Mucosa of gallbladder (tissue), 1 donor: Measurements from ENCODE around the gene UBE2G2. TPM values are rescaled to one million over a fixed set of nuclear protein-coding genes. Genes with fewer than 3 reads are reported as not detected.
A peak's percentile ranks its signal among the peaks of the same experiment; 100 is the strongest.

ENCODE experiments used
- DNase-seq: peaks from one replicate; pipeline ENCODE4 v3.0.0-alpha.2; 2020; ENCODE audit warnings: low spot score
- total RNA-seq: library from RNA; stranded (reverse); gene quantifications from one replicate; pipeline ENCODE4 v1.2.1, GENCODE V29; 2021
- donor health status: DM: no; HTN: no; CAD: no.

UBE2G2 gene
- 74.4 TPM for total RNA-seq

DNA sequence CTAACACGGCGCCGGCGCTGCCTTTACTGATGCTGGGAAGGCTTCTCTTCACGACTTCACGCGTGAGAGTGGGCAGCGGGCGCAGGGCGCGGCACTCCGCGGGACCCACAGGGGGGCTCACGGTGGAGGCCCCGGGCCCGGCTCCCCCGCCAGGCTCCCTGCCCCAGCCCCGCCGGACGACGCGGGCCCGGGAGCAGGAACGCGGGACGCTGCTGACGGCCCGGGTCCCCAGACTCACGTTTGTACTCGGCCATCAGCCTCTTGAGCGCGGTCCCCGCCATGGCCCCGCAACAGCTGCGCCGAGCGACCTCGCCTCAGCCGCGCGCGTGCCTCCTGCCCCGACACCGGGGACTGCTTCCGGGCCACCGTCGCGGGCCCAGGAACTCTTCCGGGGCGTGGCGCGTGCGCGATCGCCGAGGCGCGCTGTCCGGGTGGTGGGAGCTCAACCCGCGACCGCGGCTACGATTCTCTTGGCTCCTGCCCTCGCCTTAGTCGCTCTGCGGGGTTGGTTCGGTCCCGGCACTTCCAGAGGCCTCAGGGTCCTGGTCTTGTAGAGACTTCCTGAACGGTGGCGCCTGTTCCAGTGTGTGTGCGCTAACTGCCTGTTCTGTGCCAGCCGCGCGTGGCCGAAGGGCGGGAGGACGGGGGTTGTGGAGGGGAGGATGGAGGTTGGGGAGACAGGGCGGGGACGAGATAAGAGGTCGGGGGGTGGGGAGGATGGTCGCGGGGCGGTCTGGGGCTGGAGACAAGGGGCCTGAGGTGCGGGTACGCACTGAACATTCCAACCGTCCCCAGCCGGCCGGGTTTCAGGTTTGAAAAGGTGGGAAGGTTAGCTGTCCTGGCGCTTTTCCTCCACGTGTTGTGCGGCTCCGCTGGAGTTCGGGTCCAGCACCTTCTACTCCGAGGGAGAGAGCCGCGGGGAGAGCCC lies at the start of gene UBE2G2:
TSS of gene UBE2G2 (minus strand) at position 353 of the 928 bp plus-strand sequence. CDS start at position 281, 72 bp downstream.
- DNase-seq, result peak; percentile 84

DNA sequence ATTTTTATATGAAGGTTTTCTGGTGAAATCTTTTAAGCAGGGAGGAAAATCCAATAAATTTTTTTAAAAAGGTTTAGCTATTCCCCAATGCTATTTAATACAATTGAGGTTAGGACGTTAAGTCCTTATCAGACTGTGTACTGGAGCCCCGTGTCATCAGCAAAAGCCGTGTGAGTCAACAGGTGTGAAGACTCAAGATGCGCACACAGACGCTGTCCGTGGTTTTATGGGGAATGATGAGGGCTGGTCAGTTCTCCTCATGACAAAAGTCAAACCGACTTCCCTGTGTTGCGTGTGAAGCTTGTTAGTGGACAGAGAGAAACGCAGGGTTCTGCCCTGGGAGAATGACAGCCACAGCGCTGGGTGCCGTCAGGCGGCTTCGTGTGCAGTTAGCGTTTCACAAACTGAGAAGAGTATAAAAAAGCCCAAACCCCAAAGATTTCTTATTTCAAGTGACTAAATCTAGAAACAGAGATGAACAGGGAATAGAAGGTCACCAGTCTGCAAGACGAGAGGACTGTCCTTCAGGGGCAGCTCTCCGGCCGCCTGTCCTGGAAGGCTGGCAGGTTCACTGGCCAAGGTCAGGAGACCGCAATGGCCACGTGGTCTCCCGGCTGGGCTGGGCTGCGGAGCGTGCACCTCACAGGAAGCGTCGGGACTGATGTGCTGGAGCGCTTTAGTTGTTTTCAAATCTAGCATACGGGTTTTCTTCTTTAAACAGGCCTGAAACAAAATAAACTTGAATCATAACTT lies 49.5 kb upstream of the UBE2G2 start:
- DNase-seq, result no peak

- no peak for DNase-seq
These were observed 48.7 kb upstream of the UBE2G2 start for GRCh38 chr21:44850208-44850800.

DNA sequence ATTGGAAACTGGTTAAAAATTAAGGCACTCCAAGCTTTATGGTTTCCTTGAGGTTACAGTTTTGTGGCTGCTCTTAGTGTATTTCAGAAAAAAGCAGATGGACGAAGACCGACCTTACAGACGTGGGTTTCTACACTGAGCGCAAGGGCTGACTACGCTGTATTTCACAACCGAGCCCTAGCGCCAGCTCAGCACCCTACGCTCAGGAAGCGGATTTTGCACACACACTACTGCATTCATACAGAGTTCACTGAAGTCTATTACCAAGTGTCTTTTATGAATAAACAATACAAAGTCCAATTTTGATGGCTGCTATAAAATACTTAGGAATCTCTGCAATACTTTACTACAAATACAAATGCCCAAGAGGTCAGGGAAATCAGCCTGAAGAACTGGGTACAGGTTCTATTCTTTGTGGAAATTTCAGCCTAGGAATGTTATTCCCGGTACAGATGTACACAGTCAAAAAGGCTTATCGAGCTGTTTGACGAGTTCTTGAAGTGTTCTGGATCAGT lies 48.1 kb upstream of the UBE2G2 start:
- DNase-seq, result no peak

DNA sequence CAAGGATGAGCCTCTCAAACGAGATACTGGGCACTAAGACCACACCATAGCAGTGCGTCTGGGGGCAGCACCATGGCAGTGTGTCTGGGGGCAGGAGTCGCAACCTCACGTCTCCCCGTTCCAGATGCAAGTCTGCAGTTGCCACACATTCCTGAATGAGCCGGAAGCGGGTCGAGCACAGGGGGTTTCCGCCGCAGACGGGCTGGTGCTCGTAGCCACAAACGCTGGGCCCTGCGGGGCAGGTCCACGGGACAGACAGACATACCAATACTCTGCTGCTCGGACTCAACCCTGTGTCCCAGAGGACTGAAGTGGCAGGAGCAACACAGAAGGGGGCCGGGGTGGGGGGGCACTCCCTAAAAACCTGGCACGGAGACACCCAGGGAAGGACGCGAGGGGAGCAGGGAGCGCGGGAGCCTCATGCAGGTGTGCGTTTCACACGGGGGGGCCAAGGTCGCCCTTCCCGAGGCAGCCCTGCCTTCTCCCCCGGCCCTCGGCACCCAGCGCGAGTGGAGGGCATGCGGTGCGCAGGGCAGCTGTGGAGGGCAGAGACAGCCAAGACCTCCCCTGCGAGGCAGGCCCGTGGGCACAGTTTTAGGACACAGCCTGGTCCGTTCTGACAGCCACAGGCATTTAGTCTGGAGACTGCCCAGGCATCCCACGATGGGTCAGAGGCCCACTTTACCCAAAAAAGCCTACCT lies 47.4 kb upstream of the UBE2G2 start:
- DNase-seq, result no peak

GRCh38 chr21:44847261-44848056 lies 45.8 kb upstream of the UBE2G2 start:
- no peak for DNase-seq

GRCh38 chr21:44846485-44847260 lies 45.1 kb upstream of the UBE2G2 start:
- peak; percentile 48 for DNase-seq

DNA sequence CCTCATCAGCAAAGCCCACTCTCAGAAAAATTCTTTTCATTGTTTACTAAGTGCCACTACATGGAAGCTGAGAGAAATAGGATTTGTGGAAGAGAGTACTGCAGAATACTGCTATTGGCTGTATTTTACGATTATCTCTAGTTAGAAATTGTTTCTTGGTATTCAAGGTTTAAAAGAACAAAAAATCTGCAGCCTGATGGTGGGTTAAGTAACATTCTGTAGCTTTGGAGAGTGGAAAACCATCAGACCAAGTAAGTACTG lies 44.5 kb upstream of the UBE2G2 start:
- DNase-seq, result no peak

DNA sequence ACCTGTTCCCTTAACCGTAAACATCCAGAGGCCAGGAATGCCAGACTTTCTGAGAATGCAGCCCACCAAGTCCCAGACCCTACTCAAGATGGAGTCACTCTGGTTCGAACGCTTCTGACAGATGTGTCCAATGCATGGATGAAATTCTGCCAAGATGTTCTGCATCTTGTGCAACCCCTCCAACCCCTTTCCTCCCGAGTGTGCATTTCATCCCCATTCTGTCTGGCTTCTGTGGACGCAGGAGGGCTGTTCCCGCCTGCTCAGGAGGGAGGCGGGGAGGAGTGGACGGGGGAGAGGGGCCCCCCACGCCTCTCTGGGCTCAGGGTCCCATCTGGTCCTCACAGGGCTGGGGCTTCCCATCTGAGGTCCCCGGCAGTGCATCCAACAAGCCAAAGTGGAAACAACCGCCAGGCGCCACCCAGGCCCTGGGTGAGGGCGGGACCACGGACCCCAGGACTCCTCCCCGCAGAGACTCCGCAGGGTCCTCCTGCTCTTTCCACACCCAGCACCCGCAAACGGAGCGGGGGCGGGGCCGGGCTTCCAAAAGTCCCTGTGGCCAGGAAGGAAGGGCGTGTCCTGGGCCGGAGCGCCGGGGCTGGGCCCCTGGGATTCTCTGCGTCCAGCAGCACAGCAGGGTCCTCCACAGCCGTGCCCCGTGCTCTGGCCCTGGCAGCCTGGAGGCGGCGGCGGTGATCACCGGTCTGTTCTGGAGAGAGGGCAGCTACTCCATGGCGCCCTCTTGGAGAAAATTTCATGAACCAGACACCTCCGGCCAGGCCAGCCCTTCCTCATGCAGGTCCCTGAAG lies 44.0 kb upstream of the UBE2G2 start:
- peak; percentile 46 for DNase-seq

- DNase-seq, result no peak
These were observed 42.6 kb upstream of the UBE2G2 start for GRCh38 chr21:44844256-44844655.

DNA sequence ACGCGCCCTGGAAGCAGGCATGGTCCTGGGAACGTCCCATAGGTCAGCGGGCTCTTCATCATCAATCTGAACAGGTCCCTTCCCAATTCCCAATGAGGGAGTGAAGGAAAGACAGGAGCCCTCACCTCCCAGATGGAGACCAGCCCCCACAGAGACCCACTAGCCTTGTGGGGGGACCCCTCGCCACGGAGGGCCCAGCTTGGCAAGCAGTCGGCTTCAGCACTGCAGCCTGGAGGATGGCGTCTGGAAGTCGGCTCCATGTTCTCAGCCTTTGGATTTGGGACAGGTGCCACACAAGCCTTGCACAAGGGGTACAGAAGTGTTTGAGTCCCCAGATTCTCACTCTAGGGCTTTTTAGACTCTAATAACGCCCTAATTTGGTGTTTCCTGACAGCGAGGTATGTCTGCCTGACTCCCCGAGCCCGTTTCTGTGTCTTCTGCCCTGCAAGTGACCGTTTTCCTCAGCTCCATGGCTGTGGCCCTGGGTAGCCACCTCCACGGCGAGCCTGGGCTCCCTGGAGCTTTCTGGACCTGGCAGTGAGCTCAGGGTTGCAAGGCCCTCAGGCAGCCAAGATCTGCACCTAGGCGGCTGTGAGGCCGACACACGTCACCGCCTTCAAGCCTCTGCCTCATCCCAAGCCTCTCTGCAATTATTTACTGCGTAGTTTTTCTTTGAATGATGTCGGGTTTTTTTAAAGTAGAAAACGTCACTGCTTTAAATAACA lies 41.3 kb upstream of the UBE2G2 start:
- no peak for DNase-seq

DNA sequence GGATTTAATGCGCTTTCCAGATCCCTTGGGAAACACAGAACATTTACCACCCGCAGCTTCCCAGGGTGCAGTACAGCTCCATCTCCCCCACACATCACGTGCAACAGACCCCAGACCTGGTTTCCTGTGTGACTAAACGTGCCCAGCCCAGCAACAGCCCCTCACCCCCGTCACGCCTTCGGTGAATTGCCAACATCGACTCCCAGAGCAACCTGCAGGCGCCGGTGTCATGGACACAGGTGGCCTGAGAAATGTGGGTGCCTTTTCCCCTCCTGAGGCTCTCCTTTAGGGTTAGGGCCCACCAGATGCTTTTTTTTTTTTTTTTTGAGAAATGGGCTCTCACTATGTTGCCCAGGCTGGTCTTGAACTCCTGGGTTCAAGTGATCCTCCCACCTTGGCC lies 40.5 kb upstream of the UBE2G2 start:
- no peak for DNase-seq

DNA sequence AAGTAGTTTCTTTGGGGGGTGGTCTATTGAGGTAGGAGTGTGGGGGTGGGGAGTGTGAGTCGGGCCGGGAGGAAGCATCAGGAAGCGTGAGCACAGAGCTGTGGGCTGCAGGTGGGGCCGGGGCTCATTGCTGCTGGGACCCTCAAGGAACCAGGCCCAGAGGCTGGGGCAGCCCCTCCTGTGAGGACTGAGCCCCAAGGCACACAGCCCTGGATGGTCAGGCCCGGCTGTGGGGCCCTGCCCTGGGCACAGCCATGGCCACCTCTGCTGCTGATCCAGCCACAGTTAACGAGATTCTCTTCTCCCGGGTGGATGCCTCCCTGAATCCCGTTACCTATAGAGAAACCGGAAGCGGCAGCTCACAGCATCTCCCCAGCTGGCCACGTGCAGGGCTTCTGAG lies 39.2 kb upstream of the UBE2G2 start:
- DNase-seq, result no peak

GRCh38 chr21:44838951-44839350 lies 37.3 kb upstream of the UBE2G2 start:
- DNase-seq, result no peak

DNA sequence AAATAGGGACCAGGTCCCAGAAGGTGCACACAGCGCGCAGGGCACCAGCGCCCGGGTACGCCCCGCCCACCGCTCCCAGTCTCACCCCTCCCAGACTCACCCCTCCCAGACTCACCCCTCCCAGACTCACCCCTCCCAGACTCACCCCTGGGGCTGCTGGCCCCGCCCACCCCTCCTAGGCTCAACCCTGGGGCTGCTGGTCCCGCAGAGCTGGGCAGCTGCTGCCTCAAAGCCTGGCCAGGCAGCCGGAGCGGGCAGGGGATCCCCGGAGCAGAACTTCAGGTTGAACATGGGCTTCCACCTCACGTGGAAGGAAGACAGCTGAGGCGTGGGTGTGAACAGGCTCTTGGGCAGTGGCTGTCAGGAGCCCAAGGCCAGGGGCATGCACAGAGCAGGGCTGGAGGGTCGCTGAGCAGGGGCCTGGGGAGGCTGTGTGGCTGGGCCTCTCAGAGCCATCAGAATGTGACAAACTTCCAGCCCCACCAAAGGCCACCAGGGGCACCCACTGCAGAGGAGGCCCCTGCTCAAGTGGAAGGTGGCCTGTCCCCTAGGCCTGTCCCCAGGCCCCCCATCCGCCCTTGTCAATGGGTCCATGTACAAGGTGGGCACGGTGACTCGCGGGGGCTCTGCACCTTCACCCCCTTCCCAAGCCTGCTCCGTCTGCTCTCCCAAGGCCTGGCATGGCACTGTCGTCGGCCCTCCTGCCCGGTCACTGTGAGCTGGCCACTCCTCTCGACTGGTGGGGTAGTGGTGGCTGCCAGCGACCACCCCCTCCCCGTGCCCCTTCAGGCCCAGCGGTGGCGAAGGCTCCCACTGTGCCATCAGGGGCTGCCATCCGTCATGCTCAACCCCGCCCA lies 36.6 kb upstream of the UBE2G2 start:
- no peak for DNase-seq

- no peak for DNase-seq
These were observed 35.9 kb upstream of the UBE2G2 start for GRCh38 chr21:44837537-44837936.

DNA sequence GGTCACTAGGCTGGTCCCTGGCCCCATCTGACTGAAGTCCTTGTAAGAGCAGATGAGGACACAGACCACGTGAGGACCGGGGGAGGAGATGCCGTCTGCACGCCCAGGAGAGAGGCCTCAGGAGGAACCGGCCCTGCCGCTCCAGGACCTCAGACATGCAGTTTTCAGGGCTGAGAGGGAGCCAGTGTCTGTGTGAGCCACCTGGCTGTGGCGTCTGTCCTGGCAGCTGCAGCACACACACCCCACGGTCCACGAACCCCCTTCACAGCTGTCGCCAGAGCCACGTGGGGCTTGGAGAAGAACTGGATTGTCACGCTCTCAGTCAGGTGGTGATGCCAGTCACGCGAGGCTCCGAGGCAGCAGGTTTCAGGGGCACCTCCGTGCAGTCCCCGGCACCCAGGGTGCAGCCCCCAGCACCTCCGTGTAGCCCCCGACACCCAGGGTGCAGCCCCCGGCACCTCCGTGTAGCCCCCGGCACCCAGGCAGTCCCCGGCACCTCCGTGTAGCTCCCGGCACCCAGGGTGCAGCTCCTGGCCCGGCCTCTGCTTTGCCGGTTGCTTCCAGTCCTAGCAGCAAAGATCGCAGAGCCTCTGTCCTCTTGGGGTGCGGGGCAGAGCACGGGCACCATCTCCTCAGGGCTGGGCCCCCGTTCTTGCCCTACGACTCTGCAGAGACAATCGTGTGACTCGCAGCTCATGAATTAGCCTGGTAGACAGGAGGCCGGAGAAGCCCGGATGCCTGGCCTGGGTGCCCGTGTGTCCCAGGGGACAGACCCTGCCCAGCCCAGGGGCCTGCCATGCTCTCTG lies 35.2 kb upstream of the UBE2G2 start:
- DNase-seq, result peak; percentile 53
